Astrocyte (in vitro differentiated cells and primary cell): ENCODE measurements around the gene KRTAP3-2. TPM values are rescaled to one million over a fixed set of nuclear protein-coding genes. Genes with fewer than 3 reads are reported as not detected.

Experiments
- DNase-seq: peaks from one replicate; pipeline ENCODE4 v3.0.0-alpha.2; 2010; ENCODE audit warnings: low read depth
- FAIRE-seq: peaks from 2 replicates; lab custom pipeline; 2011; peaks lifted over from hg19 to GRCh38; lab: Jason Lieb, UNC
- H2AFZ ChIP-seq: 2 replicates; pipeline ENCODE4 v1.6.0; 2012; ENCODE audit warnings: low read depth, low read length, inconsistent platforms
- H3K27ac ChIP-seq: 2 replicates; pipeline ENCODE4 v1.5.1; 2011; ENCODE audit warnings: low read depth, low read length, inconsistent platforms
- H3K27me3 ChIP-seq: 2 replicates; pipeline ENCODE4 v1.6.0; 2011; ENCODE audit warnings: low read length, inconsistent platforms; ENCODE audit not compliant: insufficient read depth
- H3K36me3 ChIP-seq: 2 replicates; pipeline ENCODE4 v1.5.1; 2011; ENCODE audit warnings: low read length, inconsistent platforms; ENCODE audit not compliant: insufficient read depth
- H3K4me1 ChIP-seq: 2 replicates; pipeline ENCODE4 v1.5.1; 2011; ENCODE audit warnings: low read length, inconsistent platforms; ENCODE audit not compliant: insufficient read depth
- H3K4me2 ChIP-seq: 2 replicates; pipeline ENCODE4 v1.6.0; 2012; ENCODE audit warnings: low read length, inconsistent platforms
- H3K4me3 ChIP-seq: 2 replicates; pipeline ENCODE4 v1.5.1; 2011; ENCODE audit warnings: low read depth, mild to moderate bottlenecking, low read length, inconsistent platforms; ENCODE audit not compliant: insufficient read depth
- H3K79me2 ChIP-seq: 2 replicates; pipeline ENCODE4 v1.6.0; 2012; ENCODE audit warnings: mild to moderate bottlenecking, low read length, inconsistent platforms; ENCODE audit not compliant: insufficient read depth
- H3K9ac ChIP-seq: 2 replicates; pipeline ENCODE4 v1.6.0; 2012; ENCODE audit warnings: mild to moderate bottlenecking, low read length, inconsistent platforms
- H3K9me3 ChIP-seq: 2 replicates; pipeline ENCODE4 v1.5.1; 2012; ENCODE audit warnings: low read depth, mild to moderate bottlenecking, low read length, inconsistent platforms; ENCODE audit not compliant: insufficient read depth
- H4K20me1 ChIP-seq: 2 replicates; pipeline ENCODE4 v1.6.0; 2012; ENCODE audit warnings: low read length, inconsistent platforms; ENCODE audit not compliant: insufficient read depth
- H3K27ac Mint-ChIP-seq: one replicate; pipeline ENCODE4 v1.8.0; 2021; ENCODE audit warnings: mild to moderate bottlenecking, mixed read lengths; ENCODE audit not compliant: unreplicated experiment
- H3K27me3 Mint-ChIP-seq: one replicate; pipeline ENCODE4 v1.8.0; 2021; ENCODE audit warnings: low read depth, mixed read lengths; ENCODE audit not compliant: unreplicated experiment
- H3K36me3 Mint-ChIP-seq: one replicate; pipeline ENCODE4 v1.8.0; 2021; ENCODE audit warnings: low read depth, mixed read lengths; ENCODE audit not compliant: unreplicated experiment
- H3K4me1 Mint-ChIP-seq: one replicate; pipeline ENCODE4 v1.8.0; 2021; ENCODE audit warnings: low read depth, mixed read lengths; ENCODE audit not compliant: unreplicated experiment
- H3K4me3 Mint-ChIP-seq: one replicate; pipeline ENCODE4 v1.8.0; 2021; ENCODE audit warnings: mild to moderate bottlenecking, moderate library complexity, mixed read lengths; ENCODE audit not compliant: unreplicated experiment
- H3K9me3 Mint-ChIP-seq: one replicate; pipeline ENCODE4 v1.8.0; 2021; ENCODE audit warnings: mild to moderate bottlenecking, mixed read lengths; ENCODE audit not compliant: unreplicated experiment
- CTCF ChIP-seq: IDR thresholded peaks from 2 replicates; pipeline ENCODE4 v1.5.1; 2011; ENCODE audit warnings: low read depth, mild to moderate bottlenecking, inconsistent platforms, low read length, moderate library complexity; ENCODE audit not compliant: insufficient read depth
- EZH2 ChIP-seq: IDR thresholded peaks from 2 replicates; pipeline ENCODE4 v1.6.1; 2012; ENCODE audit warnings: mild to moderate bottlenecking, low read length, inconsistent platforms; ENCODE audit not compliant: insufficient read depth
- total RNA-seq: library from RNA; stranded (reverse); gene quantifications from 2 replicates; pipeline ENCODE4 v1.2.1, GENCODE V29; 2021

Gene KRTAP3-2
- total RNA-seq, 1 donor from 2014 or later: not detected

GRCh38 chr17:40974366-40974765 lies 25.3 kb downstream of the KRTAP3-2 start:
- no peak for TF ChIP-seq EZH2
- TF ChIP-seq CTCF: no peak
- no peaks in the 10 kb centered on the region for H4K20me1 ChIP-seq
- DNase-seq (no peak), FAIRE-seq (no peak)
- H2AFZ ChIP-seq: no peak overlapping the region
- no peaks in the 10 kb centered on the region for H3K9me3 Mint-ChIP-seq
- no peaks in the 10 kb centered on the region for H3K4me1 ChIP-seq
- H3K27me3 Mint-ChIP-seq: no peaks in the 10 kb centered on the region
- H3K27ac ChIP-seq: no peak overlapping the region
- H3K4me1 Mint-ChIP-seq: no peaks in the 10 kb centered on the region
- H3K9me3 ChIP-seq: no peaks in the 10 kb centered on the region
- H3K36me3 Mint-ChIP-seq: no peaks in the 10 kb centered on the region
- no peaks in the 10 kb centered on the region for H3K79me2 ChIP-seq
- no peak overlapping the region for H3K9ac ChIP-seq
- H3K4me3 Mint-ChIP-seq: no peak overlapping the region
- no peak overlapping the region for H3K4me3 ChIP-seq
- no peaks in the 10 kb centered on the region for H3K27me3 ChIP-seq
- no peak overlapping the region for H3K27ac Mint-ChIP-seq
- H3K4me2 ChIP-seq: no peak overlapping the region
- no peaks in the 10 kb centered on the region for H3K36me3 ChIP-seq

DNA sequence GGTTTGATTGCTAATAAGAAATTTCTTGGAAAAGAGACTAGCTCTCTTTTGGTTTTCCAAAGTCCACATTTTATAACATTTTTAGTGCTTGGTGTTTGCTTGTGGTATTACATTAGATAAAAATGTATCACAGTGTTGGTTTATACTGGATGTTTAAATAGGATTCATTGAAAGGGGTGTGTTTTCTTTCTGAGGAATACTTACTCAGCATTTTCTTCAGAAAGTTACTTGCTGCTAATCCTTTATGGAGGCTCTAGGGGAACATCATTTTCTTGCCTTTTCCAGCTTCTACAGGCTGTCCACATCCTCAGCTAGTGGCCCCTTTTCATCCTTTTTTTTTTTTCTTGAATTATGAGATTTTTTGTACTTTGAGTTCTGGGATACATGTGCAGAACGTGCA lies 32.1 kb downstream of the KRTAP3-2 start:
- no peak for TF ChIP-seq EZH2
- TF ChIP-seq CTCF: no peak
- Histone ChIP-seq H3K9ac (no peak overlapping the region), H3K36me3 (no peaks in the 10 kb centered on the region), H2AFZ (no peak overlapping the region), H3K79me2 (no peaks in the 10 kb centered on the region), H3K27me3 (no peaks in the 10 kb centered on the region), H3K9me3 (no peaks in the 10 kb centered on the region), H3K4me1 (no peaks in the 10 kb centered on the region), H3K4me3 (no peak overlapping the region), H3K4me2 (no peak overlapping the region), H3K27ac (no peak overlapping the region), H4K20me1 (no peaks in the 10 kb centered on the region)
- no peak overlapping the region for H3K27ac Mint-ChIP-seq
- H3K27me3 Mint-ChIP-seq: no peaks in the 10 kb centered on the region
- peaks cover 7% of the 10 kb centered on the region for H3K9me3 Mint-ChIP-seq
- no peaks in the 10 kb centered on the region for H3K4me1 Mint-ChIP-seq
- no peaks in the 10 kb centered on the region for H3K36me3 Mint-ChIP-seq
- H3K4me3 Mint-ChIP-seq: no peak overlapping the region
- FAIRE-seq: no peak
- DNase-seq: no peak

GRCh38 chr17:40966848-40967247 lies 32.9 kb downstream of the KRTAP3-2 start, which contains the start of gene KRT39:
Gene KRT39 (minus strand): TSS chr17:40966948. CDS start chr17:40966856, 92 bp downstream.
- no peak within 1 kb of the TSS for H3K9ac ChIP-seq
- no peak within 1 kb of the TSS for H3K4me3 ChIP-seq
- peaks cover 8% of the 10 kb centered on the region for H3K9me3 Mint-ChIP-seq
- H3K79me2 ChIP-seq: no peaks in the 10 kb centered on the region
- TF ChIP-seq EZH2 (no peak), CTCF (no peak)
- H3K4me1 ChIP-seq: no peaks in the 10 kb centered on the region
- no peaks in the 10 kb centered on the region for H3K4me1 Mint-ChIP-seq
- H3K27me3 ChIP-seq: no peaks in the 10 kb centered on the region
- H3K27me3 Mint-ChIP-seq: no peaks in the 10 kb centered on the region
- H4K20me1 ChIP-seq: no peaks in the 10 kb centered on the region
- no peaks in the 10 kb centered on the region for H3K36me3 ChIP-seq
- no peak within 1 kb of the TSS for H3K4me3 Mint-ChIP-seq
- H3K9me3 ChIP-seq: no peaks in the 10 kb centered on the region
- no peak within 1 kb of the TSS for H3K4me2 ChIP-seq
- FAIRE-seq (no peak), DNase-seq (no peak)
- no peak within 1 kb of the TSS for H2AFZ ChIP-seq
- no peaks in the 10 kb centered on the region for H3K36me3 Mint-ChIP-seq
- no peak within 1 kb of the TSS for H3K27ac Mint-ChIP-seq
- H3K27ac ChIP-seq: no peak within 1 kb of the TSS
